ENCODE measurements around the gene CDX1.
"Not testable (repeated sequence)": the region's sequence is repeated elsewhere in the genome, so short reads cannot be mapped to it uniquely, and the experiment has no call there.

Gene CDX1

DNA sequence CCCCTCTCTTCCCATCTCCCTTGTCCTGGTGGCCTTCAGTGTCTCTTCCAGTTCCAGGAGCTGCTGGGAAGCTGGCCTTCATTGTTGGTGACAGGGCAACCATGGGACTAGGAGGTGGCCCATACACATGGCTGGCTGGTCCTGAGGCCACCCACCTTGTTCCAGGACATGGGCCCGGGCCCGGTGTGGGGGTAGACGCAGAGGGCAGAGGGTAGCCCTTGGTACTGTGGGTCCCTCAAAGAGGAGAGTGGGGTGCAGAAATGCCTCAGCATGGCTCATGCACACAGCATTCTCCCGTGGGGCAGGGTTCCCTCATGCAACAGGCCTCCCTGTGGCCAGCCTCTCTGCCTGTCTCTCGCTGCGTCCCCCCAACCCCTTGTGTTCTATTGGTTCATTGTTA is 44.1 kb downstream of the CDX1 start:
- ATAC-seq, result no peak

DNA sequence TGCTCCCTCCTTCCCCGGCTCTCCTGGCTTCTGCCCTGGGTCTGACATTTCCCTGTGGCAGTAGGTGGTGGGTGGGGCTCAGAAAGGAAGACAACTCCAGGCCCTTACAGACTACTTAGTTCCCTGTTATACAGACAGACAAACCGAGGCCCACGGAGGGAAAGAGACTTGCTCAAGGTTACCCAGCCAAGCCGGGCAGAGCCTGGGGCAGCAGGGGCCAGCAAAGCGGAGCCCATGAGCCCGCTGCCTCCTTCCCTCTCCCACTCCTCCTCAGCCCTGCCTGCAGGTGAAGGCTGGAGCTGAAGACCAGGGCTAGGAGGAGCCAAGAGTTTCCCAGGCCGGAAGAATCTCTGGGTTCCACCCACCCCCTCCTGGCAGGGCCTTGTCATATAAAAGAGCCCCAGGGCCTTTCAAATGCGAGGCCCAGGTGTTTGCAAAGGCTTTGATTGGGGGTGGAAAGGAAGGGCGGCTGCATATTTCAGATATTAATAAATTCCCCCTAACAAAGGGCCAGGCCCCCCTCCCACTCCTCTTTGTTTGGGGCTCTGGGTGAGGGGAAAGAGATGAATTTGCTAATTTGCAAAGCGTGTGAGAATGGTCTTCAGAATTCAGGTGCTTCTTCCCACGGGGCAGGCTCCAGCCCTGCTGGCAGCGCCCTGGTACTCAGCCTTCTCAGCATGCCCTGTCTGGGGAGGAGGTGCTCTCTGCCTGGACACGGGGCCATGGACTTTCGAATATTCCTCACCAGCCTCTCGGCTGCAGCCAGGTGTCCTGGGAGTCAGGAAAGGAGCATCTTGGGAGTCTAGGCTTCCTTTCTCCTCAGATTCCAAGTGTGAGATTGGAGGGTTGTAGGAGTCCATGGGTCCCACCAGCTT is 44.8 kb downstream of the CDX1 start:
- no peak for ATAC-seq

- no peak for ATAC-seq
These were observed 47.0 kb downstream of the CDX1 start for GRCh38 chr5:150213530-150213929.

DNA sequence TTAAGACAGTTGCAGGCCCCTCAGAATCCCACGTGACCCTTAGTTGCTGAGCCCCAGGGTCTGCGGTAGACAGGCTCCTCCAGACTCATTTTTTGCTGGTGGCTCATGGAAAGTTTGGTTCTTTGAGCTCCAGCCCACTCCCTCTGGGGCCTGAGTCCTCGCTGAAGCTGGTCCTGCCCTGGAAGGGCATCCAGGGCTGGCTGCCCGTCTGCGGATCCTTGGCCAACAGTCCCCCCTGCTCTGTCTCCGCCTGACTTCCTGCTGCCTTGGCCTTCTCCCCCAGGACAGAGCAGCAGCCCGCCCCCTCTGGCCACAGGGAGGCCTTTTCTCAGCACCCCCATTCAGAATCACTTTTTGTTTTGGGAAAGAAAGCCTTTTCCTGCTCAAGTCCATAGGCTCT is 47.7 kb downstream of the CDX1 start:
- ATAC-seq, result no peak

DNA sequence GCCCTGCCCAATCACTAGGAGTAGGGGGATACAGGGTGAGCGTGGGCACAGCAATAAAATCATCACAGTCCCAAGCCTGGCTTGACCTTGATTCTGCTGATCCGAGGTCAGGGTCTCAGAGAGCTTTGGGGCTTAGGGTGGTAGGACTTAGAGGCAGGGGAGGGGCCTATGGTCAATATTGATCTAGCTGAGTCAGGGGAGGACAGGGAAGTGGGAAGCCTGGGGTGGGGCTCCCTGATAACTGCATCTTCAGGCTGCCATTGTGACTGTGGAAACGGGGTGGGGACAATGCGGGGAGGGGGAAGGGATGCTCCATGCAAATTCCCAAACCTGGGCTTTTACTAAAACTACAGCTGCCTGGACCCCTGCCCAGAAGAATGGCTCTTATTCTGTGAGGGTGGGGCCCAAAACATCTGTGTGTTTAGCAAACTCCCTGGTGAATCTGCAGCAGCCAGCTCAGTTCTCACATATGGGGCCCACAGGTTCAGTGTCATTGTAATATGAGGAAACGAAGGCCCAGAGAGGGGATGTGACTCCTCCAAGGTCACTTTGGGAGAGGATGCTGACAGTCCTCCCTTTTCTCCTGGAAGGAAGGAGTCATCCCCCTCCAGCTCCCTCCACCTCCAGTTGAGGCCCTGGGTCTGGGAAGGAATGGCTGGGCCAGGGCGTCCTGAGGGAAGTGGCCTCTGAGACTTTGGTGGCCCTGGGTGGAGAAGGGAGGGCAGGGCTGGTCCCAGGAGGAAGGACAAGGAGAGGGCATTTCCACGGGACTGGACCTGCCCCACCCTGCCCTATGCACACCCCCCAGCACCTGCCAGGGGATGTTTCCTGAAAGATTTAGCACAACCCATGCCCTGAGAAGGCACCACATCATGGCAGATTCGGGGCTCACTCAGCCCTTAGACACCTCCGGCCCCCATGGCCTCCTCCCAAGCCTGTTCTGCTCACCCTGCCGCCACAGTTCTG is 49.7 kb downstream of the CDX1 start:
- ATAC-seq, result no peak

GRCh38 chr5:150217038-150217437 is 50.5 kb downstream of the CDX1 start:
- ATAC-seq, result no peak

DNA sequence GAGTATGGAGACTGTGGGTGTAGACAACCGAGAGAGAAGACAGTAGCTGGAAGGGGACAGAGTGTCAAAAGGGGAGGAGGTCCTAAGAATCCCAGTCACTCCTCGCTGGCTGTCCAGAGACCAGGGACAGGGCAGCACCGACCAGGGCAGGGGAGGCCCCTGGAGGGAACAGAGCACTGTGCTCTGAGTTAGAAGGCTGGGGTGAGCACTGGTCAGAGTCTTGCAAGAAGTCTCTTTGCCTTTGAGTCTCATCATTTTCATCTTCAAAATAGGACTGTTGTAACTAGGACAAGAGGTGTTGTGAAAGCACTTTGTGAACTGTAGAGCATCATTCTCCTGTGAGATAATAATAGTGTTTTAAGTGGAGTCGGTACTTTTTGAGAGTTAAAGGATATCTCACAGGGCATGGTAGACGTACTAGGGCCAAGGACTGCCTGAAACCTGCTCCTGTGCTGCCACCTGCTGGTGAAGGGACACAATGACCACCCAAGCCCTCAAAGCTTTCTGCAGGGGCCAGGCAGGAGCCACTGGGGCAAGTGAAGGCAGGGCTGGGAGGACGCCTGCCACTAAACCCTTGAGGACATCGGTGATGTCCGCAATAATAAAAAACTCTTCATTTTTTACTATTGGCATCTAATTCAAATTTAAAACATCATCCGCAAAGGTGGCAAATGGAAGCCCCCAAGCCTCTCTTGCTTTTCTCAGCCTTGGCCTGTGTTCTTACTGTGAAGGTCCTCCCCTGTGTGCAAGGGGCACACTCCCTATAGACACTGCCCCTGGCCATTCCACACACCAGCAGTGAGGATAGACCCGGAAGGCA is 51.5 kb downstream of the CDX1 start:
- ATAC-seq, result peak; percentile 76 to 85

DNA sequence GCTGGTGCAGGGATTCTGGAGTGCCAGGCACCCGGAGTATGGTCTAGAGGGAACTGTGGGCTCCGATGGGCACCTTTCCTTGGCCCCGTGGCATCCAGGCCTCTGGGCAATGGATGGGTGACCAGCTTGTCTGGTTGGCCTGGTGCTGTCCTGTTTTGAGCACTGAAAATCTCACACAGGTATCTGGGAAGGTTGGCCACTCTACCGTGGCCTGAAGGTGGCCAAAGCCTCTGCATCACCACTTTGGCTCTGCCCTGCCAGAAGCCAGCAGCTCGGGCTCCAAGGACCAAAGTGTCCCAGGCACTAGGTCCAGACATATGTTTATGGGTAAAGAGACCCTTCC is 52.1 kb downstream of the CDX1 start:
- ATAC-seq, result no peak

DNA sequence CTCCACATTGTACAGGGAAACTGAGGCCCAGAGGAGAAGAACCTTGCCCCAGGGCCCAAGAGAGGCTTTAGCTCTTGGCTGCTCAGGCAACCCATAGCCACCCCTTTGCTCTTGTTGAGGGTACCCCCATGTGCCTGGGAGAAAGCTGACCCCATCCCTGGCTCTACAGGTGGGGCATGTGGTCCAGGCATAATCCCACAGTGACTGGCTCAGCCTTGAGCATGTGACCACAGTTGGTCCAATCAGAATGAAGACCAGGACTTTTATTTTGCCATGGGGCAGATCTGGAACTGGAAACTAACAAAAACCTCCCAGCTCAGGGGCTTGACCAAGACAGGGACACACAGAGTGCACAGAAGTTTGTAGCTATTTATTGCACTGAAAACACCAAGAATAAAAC is 52.6 kb downstream of the CDX1 start:
- no peak for ATAC-seq

GRCh38 chr5:150219861-150220260 is 53.3 kb downstream of the CDX1 start:
- no peak for ATAC-seq

DNA sequence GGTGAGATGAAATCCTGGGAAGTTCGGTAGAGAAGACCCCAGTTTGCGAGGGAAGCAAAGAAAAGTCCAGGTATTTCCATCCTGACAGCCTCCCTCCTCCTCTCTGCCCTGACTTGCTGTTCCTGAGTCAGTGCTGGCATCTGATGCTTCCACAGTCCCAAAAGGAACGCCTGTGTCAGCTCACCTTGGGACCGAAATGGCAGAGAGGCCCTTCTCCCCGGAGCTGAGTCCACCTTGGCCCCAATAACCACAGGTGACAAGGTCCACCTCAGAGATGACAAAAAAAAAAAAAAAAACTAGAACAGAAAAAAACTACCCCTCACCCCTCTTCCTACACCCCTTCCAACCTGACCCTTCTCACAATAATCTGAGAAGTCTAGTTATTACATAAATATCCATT is 54.9 kb downstream of the CDX1 start:
- ATAC-seq, result no peak

- no peak for ATAC-seq
These were observed 56.3 kb downstream of the CDX1 start for GRCh38 chr5:150222906-150223305.

- ATAC-seq, result no peak
These were observed 56.9 kb downstream of the CDX1 start for GRCh38 chr5:150223474-150223873.

GRCh38 chr5:150224483-150225027 is 58.0 kb downstream of the CDX1 start:
- no peak for ATAC-seq

- no peak for ATAC-seq
These were observed 60.5 kb downstream of the CDX1 start for GRCh38 chr5:150227036-150227435.

- ATAC-seq, result no peak
These were observed 61.2 kb downstream of the CDX1 start for GRCh38 chr5:150227606-150228273.

GRCh38 chr5:150229571-150229970 is 63.0 kb downstream of the CDX1 start:
- ATAC-seq, result no peak

DNA sequence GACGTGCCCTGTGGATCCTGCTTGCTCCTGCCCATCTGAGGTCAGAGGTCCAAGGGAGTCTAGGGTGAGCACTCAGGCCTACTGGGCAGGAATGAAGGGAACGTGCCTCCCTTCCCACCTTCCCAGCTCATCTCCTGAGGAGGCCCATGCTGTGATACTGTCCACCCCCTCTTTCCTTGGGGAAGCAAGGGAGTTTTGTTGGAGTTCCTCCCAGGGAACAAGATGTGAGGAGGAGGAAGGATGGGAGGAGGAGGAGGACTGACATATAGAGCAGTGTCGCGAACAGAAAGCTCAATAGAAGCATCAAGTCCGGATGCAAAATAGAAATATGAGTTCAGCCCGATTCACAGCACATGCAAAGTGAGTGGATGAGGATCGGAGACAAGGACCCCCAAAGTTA is 64.3 kb downstream of the CDX1 start:
- no peak for ATAC-seq

DNA sequence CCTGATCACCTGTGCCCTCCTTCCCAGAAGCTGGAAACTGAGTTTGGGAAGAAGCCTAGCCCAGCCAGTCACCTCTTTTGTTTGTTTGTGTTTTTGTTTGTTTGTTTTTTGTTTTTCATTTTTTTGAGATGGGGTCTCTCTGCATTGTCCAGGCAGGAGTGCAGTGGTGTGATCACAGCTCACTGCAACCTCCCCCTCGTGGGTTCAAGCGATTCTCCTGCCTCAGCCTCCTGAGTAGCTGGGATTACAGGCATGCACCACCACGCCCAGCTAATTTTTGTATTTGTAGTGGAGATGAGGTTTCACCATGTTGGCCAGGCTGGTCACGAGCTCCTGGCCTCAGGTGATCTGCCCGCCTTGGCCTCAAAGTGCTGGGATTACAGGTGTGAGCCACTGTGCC is 67.1 kb downstream of the CDX1 start:
- ATAC-seq, result not testable (repeated sequence)
